Body of pancreas (tissue), 4 donors: Measurements from ENCODE around the gene PTPN1. TPM values are rescaled to one million over a fixed set of nuclear protein-coding genes. Genes with fewer than 3 reads are reported as not detected.

Experiments
- ATAC-seq: fragments of 150-250 bp; one replicate; pipeline ENCODE4 v1.9.1; 2016
- DNase-seq, 4 donors: peaks; one replicate each; pipeline ENCODE4 v3.0.0-alpha.2; 2019
- H3K27ac ChIP-seq, 4 donors: fragments of 200-600 bp; sonication (generic); 1 replicate in 3 of 4; 2 replicates in 1 of 4; pipeline versions ENCODE4 v1.5.1 to v1.6.1; 2016 to 2019; ENCODE audit warnings: mild to moderate bottlenecking in 1 of 4, mixed read lengths in 1 of 4, moderate library complexity in 1 of 4
- H3K27me3 ChIP-seq, 2 donors: fragments of 200-600 bp; sonication (generic); one replicate each; pipeline ENCODE4 v1.6.0; 2016; ENCODE audit warnings: mild to moderate bottlenecking in 1 of 2
- H3K36me3 ChIP-seq, 2 donors: fragments of 200-600 bp; sonication (generic); replicated peaks in 1 of 2; 2 replicates each; pipeline ENCODE4 v1.5.1; 2016; ENCODE audit warnings: low read depth in 2 of 2; ENCODE audit not compliant: insufficient read depth in 1 of 2
- H3K4me1 ChIP-seq: fragments of 200-600 bp; sonication (generic); one replicate; pipeline ENCODE4 v1.6.0; 2016
- H3K4me3 ChIP-seq, 2 donors: fragments of 200-600 bp; sonication (generic); 1 replicate in 1 of 2; 2 replicates in 1 of 2; pipeline ENCODE4 v1.5.1; 2016 to 2019
- H3K9me3 ChIP-seq, 3 donors: fragments of 200-600 bp; sonication (generic); 1 replicate in 2 of 3; 2 replicates in 1 of 3; pipeline ENCODE4 v1.5.1; 2016
- POLR2A ChIP-seq, 3 donors: fragments of 450-650 bp; IDR thresholded peaks; one replicate each; pipeline ENCODE4 v1.6.1; 2016; ENCODE audit warnings: antibody characterized with exemption in 3 of 3, mild to moderate bottlenecking in 2 of 3
- WGBS, 2 donors: methylation state at CpG; one replicate each; pipeline ENCODE4 v1.1.5; 2017; 5-methylcytosine and 5-hydroxymethylcytosine counted together
- intact Hi-C: fragments of 100-400 bp; cut with DNase I; formaldehyde crosslinking; loops from one replicate; pipeline ENCODE4 v1.15.1; 2023
- total RNA-seq, 2 donors: library from RNA; depleted of rRNA; stranded (reverse); fragments of >200 nt; gene quantifications; one replicate each; pipeline ENCODE4 v1.1.0, GENCODE V29; 2016
- TF ChIP-seq, protein P1 (sequence below), 7 experiments: fragments of 450-650 bp in 4 of 7; fragments of 200-600 bp in 3 of 7; sonication (generic) in 3 of 7; IDR thresholded peaks; one replicate each; pipeline ENCODE4 v1.5.1; 2016 to 2019; ENCODE audit warnings: antibody characterized with exemption in 7 of 7

The PTPN1 gene
- total RNA-seq, 2 donors from 2014 or later: 9.1 to 10.2 TPM

- Histone ChIP-seq H3K36me3 (no peaks in the 10 kb centered on the region), H3K4me1 (no peaks in the 10 kb centered on the region), H3K27me3 (no peaks in the 10 kb centered on the region), H3K9me3 (no peaks in the 10 kb centered on the region), H3K4me3 (no peak overlapping the region), H3K27ac (no peak overlapping the region)
- intact Hi-C loops: no loop called here
- no peak for TF ChIP-seq POLR2A (IDR thresholded peaks at IDR 0.05)
- TF ChIP-seq, protein P1, sequence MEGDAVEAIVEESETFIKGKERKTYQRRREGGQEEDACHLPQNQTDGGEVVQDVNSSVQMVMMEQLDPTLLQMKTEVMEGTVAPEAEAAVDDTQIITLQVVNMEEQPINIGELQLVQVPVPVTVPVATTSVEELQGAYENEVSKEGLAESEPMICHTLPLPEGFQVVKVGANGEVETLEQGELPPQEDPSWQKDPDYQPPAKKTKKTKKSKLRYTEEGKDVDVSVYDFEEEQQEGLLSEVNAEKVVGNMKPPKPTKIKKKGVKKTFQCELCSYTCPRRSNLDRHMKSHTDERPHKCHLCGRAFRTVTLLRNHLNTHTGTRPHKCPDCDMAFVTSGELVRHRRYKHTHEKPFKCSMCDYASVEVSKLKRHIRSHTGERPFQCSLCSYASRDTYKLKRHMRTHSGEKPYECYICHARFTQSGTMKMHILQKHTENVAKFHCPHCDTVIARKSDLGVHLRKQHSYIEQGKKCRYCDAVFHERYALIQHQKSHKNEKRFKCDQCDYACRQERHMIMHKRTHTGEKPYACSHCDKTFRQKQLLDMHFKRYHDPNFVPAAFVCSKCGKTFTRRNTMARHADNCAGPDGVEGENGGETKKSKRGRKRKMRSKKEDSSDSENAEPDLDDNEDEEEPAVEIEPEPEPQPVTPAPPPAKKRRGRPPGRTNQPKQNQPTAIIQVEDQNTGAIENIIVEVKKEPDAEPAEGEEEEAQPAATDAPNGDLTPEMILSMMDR (IDR thresholded peaks at IDR 0.05): no peak
- ATAC-seq (no peak), DNase-seq (no peak)
- WGBS, 2 donors: 94 to 99% methylated on average over 9 to 11 of the region's 11 CpGs
Observed at GRCh38 chr20:50557549-50558134, 47.5 kb downstream of the PTPN1 start.

DNA sequence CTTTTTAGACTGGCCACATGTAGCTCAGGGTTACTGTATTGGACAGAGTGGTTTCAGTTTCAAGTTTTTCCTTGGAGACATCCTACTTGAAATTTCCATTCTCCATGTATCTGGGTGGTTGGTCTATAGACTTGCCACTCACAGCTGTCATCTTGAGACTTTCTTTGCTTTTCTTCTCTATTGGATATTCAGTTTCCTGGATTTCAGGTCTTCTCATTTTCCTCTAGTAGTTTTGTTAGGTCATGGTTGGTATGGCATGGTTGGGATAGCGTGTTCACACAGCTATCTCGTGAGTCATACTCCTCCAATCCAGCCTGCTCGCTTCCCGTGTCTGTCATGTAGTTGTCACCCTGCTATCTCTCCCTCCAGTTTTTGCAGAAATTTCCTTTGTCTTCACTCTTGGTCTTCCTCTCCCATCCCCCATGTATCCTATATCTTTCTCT lies 48.3 kb downstream of the PTPN1 start:
- no peak for ATAC-seq
- intact Hi-C loops: no loop called here
- H3K9me3 ChIP-seq: no peaks in the 10 kb centered on the region
- peaks cover 6% of the 10 kb centered on the region for H3K4me1 ChIP-seq
- H3K4me3 ChIP-seq: no peak overlapping the region
- no peaks in the 10 kb centered on the region for H3K27me3 ChIP-seq
- H3K36me3 ChIP-seq: no peaks in the 10 kb centered on the region
- 60 to 80% methylated on average over 4 of the region's 4 CpGs for WGBS, 2 donors
- DNase-seq: no peak
- no peak overlapping the region for H3K27ac ChIP-seq
- no peak for TF ChIP-seq POLR2A (IDR thresholded peaks at IDR 0.05)
- TF ChIP-seq, protein P1 (IDR thresholded peaks at IDR 0.05): no peak

GRCh38 chr20:50559149-50559548 lies 49.0 kb downstream of the PTPN1 start:
- no peak overlapping the region for H3K4me3 ChIP-seq
- DNase-seq: no peak
- TF ChIP-seq, protein P1 (IDR thresholded peaks at IDR 0.05): no peak
- no peak for TF ChIP-seq POLR2A (IDR thresholded peaks at IDR 0.05)
- no peaks in the 10 kb centered on the region for H3K27me3 ChIP-seq
- no peaks in the 10 kb centered on the region for H3K9me3 ChIP-seq
- peaks cover 12% of the 10 kb centered on the region for H3K4me1 ChIP-seq
- ATAC-seq: no peak
- WGBS, 2 donors: 90 to 94% methylated on average over 6 of the region's 6 CpGs
- H3K36me3 ChIP-seq: no peaks in the 10 kb centered on the region
- intact Hi-C loops: no loop called here
- H3K27ac ChIP-seq: no peak overlapping the region

GRCh38 chr20:50559856-50560638 lies 49.9 kb downstream of the PTPN1 start:
- no peaks in the 10 kb centered on the region for H3K9me3 ChIP-seq
- H3K36me3 ChIP-seq: no peaks in the 10 kb centered on the region
- no peaks in the 10 kb centered on the region for H3K27me3 ChIP-seq
- H3K27ac ChIP-seq: no peak overlapping the region
- H3K4me1 ChIP-seq: peaks cover 16% of the 10 kb centered on the region
- ATAC-seq (no peak), DNase-seq (no peak)
- no peak overlapping the region for H3K4me3 ChIP-seq
- WGBS, 2 donors: 84 to 92% methylated on average over 8 of the region's 8 CpGs
- intact Hi-C loops: no loop called here
- TF ChIP-seq POLR2A (IDR thresholded peaks at IDR 0.05): no peak
- TF ChIP-seq, protein P1 (IDR thresholded peaks at IDR 0.05): no peak
